NCI-H1048 (cell line): Measurements from ENCODE around the gene CHD8.
"Not testable (repeated sequence)": the region's sequence is repeated elsewhere in the genome, so short reads cannot be mapped to it uniquely, and the experiment has no call there.

Source experiments
- DNase-seq: peaks from one replicate; lab custom pipeline; 2025; lab: John Stamatoyannopoulos, UW

The CHD8 gene, protein sequence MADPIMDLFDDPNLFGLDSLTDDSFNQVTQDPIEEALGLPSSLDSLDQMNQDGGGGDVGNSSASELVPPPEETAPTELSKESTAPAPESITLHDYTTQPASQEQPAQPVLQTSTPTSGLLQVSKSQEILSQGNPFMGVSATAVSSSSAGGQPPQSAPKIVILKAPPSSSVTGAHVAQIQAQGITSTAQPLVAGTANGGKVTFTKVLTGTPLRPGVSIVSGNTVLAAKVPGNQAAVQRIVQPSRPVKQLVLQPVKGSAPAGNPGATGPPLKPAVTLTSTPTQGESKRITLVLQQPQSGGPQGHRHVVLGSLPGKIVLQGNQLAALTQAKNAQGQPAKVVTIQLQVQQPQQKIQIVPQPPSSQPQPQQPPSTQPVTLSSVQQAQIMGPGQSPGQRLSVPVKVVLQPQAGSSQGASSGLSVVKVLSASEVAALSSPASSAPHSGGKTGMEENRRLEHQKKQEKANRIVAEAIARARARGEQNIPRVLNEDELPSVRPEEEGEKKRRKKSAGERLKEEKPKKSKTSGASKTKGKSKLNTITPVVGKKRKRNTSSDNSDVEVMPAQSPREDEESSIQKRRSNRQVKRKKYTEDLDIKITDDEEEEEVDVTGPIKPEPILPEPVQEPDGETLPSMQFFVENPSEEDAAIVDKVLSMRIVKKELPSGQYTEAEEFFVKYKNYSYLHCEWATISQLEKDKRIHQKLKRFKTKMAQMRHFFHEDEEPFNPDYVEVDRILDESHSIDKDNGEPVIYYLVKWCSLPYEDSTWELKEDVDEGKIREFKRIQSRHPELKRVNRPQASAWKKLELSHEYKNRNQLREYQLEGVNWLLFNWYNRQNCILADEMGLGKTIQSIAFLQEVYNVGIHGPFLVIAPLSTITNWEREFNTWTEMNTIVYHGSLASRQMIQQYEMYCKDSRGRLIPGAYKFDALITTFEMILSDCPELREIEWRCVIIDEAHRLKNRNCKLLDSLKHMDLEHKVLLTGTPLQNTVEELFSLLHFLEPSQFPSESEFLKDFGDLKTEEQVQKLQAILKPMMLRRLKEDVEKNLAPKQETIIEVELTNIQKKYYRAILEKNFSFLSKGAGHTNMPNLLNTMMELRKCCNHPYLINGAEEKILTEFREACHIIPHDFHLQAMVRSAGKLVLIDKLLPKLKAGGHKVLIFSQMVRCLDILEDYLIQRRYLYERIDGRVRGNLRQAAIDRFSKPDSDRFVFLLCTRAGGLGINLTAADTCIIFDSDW (N-terminal part only)

DNA sequence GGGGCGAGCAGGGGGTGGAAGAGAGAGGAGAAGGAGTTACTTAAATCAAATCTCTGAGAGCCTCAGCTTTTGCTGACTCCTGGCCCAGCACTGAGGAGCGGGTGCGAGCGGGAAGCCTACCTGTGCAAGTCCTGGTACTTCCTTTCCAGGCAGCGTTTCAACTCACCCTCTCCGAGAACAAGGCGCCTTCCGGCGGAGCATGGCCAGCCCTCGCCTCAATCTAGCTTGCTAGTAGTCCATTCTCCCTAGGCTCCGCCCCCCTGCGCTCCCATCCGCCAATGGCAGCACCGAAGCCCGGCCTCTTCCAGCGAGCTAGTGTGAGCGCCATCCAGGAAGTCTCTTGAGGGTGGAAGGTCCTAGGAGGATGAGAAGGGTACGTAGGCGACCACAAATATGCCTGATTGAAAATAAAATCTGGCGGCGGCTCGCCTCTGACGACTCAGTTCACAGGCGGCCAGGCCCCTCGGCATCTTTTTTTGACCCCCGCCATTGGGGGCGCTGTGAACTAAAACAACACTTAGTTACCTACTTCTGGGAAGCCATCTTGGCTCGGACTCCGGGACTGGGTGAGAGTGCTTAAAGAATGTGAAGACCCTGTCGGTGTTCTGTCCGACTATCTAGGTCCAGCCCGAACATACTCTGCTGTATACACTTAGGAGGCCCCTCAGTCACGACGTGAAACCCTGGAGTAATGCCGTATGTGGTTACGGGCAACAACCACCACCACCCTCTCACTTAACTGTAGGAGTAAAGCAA, at the start of gene CHD8:
Gene CHD8, minus strand, starts transcription at position 212 of the 756 bp plus-strand sequence. CDS start 24,480 bp downstream, outside the sequence.
- DNase-seq: peak; percentile 99

DNA sequence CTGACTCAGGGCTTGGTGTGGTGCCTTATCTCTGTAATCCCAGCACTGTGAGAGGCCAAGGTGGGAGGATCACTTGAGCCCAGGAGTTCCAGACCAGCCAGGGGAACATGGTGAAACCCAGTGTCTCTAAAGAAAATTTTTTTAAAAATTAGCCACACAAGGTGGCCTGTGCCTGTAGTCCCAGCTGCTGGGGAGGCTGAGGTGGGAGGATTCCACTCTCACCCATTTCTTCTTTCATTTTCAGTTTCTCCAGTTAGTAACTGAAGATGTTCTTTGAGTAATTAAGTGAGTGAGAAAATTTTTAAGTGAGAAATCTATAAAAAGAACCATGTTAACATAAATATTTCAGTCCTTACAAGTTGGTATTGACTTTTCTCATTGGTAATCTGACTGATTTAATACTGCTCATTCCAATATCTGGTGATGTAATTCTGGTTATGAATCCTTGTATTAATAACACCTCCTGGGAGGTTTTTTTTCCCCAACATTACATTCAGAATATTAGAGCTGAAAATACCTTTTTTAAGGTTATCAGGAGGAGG, 49.2 kb upstream of the CHD8 start:
- DNase-seq: no peak

DNA sequence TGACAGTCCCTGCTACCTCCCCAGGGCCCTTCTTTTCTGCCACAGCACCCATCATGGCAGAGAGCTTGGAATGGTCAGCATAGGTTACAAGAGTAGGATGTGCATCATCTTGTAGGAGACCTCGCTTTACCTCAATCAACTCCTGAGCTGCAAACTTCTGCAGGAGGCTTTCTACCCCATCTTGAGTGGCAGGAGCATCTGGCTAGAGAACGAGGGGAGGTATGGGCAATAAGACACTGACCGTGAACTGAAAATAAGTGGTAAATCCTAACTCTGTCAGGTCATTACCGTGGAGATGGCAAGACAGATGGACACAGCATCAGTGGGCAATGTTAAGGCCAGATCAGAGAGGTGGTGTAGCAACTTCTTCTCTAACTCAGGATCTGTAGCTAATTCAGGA, 47.5 kb upstream of the CHD8 start:
- no peak for DNase-seq

DNA sequence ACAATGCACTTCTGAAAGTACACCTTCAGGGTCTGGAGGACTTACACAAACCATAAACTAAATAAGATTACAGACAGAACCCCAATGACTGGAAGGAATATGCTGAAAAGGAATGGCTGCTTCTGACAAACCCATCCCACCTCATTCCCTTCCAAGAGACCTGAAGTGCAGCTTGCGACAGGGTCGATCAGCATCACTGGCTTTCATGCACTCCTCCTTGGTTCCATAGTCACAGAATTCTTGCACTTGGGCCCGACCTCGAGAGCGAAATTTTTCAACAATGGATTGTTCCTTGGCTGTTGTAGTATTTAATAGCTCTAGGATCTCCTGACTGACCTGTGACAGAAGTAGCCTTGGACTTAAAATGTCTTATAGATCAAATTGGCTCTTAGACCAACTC, 45.6 kb upstream of the CHD8 start:
- no peak for DNase-seq

DNA sequence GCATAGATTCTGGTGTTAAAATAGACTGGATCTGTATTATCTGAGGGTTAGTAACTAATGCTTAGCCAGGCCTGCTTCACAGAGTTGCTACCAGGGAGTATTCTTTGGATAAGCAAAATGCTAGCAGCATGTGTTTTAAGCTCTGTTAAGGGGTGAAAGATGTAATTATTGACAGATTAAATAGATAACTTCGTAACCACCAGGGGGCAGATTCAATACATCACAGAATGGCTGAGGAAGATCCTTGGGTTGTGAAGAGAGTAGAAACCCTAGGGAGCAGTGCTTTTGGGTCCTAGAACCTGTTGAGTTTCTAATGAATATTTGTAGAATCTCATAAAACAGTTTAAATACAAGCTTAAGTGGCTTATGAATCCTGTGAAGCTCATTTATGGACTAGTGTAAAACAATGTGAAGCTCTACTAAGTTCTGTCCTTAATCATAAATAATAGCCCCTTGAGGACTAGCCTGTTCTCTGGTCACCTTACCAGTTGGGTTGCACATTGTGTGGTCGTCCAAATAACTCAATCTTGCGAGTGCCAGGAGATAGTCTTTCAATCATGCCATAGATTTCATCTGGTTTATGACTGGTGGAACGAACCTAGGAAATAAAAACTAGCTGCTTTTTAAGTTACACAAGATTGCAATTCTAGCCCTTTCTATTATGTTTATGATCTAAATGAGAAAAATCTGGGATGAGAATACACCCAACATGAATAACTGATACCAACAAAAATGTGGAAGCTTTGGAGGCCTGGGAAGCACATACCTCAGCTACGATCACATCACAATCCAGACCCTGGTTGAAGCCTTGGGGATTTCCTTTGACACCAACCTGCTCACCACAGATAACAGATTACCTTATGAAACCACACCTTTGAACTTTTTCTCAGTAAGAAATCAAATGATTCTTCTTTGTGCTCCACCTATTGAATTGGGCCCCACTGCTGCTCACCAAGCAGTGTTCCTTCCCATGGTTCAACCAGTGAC, 42.9 kb upstream of the CHD8 start:
- DNase-seq: no peak

DNA sequence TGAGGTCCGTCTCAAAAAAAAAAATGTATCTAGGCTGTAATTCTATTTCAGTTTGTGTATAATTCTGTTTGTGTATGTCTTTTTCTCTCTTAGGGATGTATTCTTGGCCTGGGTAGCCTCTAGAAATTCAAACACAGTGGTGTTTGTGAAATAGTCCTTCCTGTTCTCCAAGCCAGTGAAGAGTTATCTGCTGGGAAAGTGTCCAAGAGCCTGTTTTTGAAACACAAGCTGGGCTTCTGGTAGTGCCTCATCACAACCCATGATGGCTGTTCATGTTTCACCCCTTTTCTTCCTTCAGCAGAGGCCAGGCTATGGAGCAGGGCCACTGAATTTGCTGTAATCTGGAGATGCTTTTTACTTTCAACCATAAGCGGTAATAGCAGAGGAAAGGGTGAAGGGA, 40.5 kb upstream of the CHD8 start:
- no peak for DNase-seq

DNA sequence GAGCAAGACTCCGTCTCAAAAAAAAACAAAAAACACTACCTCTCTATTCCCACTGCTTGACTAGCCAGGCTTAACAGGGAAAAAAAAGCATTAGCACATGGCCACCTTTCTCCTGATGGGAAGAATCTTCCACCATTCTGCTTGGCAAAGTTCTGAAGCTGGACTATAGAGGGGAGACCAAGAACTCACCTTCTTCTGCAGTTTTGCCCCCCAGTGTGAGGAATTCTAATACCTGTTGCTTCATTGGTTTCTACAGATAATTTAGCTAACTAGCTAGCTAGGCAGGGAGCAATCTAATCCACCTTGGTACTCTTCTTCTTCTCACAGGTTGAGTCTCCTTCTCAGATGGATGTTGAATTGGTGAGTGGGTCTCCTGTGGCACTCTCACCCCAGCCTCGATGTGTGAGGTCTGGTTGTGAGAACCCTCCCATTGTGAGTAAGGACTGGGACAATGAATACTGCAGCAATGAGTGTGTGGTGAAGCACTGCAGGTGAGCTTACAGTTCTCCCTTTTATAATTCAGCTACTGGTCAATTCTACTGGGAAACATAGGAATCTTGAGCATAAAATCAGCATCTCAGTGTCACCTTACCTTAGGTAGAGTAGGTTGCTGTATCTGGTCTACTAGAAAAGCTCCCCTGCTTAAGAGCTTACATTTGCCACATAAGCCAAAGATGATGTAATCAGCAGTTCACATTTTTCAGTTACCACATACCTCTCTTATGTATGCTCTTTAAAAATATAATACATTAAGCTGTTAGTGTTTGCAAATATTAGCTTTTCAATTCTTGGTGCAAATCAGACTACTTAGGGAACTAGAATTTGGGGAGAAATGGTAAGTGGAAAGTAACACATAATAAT, 39.2 kb upstream of the CHD8 start:
- DNase-seq: no peak

DNA sequence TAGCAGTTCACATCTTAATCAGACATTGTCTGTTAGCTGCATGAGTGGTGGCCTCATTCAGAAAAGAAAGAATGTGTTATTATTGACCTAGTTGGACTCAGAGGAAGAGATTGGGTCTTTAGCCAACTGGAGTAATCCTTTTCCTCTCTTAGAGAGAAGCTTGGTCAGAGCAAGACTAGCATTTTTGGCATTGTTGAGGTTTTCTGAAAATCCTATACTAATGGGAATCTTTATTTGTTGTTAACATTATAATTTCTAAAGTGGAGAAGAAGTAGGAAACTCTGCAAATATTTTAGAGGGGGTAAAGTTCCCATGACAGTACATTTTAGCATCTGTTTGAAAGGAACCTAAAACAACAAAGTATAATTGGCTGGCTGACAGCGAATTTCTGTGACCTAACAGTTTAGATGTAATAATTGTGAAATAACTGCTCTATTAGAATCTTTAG, 30.7 kb upstream of the CHD8 start:
- no peak for DNase-seq

DNA sequence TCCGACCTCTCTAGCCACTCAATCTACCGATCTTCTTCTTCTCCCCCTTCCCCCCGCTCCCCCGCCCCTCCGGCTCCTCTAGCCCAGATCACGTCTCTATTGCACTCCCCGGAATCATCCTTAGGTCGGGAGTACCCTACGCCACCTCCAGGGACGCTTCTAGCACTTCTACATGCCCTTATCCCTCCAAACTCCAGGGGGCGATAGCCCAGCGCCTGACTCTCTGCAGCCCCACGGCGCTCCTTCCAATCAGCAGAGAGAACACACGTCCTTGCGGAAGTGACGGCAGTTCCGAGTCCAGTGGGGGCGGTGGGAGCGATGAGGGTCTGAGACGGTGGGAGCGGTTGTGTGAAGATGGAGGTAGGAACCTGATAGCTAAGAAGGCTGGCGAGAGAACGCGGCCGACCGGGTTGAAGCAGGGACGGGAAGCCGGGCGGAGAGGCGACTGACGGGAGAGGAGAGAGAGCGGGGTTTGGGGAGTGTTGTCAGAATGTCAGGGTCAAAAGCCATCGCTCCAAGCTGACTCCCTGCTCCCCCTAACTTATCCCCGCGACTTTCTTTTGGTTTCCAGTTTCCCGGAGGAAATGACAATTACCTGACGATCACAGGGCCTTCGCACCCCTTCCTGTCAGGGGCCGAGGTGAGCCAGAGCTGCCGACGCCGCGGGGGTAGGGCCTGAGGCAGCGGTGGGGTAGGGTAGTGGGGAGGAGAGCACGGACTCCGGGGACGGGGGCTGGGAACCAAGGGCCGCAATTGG, 21.2 kb upstream of the CHD8 start, which contains the start of the genes RAB2B and TOX4:
Gene RAB2B, minus strand, starts transcription at position 35 of the 757 bp plus-strand sequence. CDS start 87 bp downstream, outside the sequence.
Gene TOX4, plus strand, starts transcription at position 271 of the 757 bp plus-strand sequence. Its CDS starts 84 bp downstream, at position 355.
- DNase-seq: peak; percentile 90

DNA sequence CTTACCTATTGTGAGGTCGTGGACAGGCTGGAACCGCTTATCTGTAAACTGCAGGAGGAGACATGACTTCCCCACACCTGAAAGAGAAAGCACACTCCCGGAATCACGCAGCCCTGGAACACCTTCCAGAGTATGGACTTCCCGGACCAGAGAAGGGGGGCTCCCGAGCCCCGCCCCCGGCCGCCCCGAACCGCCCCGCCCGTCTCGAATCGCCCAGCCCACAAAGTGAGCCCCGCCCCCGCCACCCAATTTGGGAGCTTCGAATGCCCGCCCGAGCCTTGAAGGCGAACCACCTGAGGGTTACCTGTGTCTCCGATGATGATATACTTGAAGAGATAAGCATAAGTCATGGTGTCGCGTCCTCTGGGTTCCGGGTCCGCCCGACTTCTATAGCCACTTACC, 20.6 kb upstream of the CHD8 start:
- DNase-seq: peak; percentile 62

DNA sequence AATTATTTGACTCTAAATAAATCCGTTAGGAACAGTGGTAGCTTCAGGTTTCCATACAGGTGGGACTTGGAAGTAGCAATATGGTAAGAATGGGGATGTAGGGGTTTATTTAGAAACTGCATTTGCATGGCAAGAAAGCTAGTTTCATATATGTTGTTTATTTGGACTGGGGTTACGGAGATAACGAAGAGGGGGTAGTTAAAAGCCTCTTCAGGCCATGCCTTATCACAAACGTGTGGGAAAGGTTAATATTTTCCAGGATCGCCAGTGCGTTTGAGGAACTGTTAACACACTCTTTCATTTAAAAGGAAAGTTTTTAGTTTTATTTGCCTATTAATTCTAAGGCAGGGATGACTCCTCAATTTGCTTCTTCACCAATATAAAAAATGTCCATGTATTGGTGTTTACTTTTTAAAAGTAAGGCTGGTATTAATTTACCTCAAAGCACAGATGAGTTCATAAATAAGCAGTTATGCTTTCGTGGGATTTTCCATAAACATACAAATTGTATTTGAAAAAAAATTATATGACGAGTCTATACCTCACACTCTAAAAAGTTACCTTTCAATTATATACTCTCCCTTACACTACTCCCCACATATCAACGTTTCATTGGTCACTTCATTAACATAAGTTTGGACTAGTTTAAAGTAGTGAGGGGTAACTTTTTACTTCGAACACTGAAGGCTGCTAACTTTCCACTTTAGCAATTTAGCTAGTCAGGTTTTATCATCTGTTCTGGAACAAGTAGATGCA, 20.0 kb upstream of the CHD8 start:
- DNase-seq: no peak

DNA sequence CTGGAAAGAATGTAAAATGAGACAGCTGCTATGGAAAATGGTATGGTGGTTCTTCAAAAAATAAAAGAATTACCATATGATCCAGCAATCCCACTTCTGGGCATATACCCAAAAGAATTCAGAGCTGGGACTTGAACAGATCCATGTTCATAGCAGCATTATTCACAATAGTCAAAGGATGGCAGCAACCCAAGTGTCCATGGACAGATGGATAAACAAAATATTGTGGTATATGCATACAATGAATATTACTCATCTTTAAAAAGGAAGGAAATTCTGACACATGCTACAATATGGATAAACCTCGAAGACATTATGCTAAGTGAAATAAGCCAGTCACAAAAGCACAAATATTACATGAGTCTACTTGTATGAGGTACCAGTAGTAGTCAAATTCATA, 11.7 kb upstream of the CHD8 start:
- DNase-seq: no peak

DNA sequence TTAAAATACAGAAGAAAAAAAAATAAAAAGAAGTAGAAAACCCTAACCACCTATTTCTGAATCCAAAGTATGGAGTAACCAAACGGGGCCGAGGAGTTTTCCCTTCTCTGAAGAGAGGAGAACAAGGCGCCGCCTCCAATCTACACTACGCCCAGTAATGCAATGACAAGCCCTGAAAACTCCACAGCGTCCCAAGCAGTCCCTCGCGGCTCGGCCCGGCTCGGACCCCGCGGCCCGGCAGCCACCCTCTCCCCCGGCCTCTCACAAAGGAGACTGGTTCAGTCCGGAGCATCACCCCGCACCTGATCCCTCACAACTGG, 371 bp downstream of the CHD8 start:
- no peak for DNase-seq

DNA sequence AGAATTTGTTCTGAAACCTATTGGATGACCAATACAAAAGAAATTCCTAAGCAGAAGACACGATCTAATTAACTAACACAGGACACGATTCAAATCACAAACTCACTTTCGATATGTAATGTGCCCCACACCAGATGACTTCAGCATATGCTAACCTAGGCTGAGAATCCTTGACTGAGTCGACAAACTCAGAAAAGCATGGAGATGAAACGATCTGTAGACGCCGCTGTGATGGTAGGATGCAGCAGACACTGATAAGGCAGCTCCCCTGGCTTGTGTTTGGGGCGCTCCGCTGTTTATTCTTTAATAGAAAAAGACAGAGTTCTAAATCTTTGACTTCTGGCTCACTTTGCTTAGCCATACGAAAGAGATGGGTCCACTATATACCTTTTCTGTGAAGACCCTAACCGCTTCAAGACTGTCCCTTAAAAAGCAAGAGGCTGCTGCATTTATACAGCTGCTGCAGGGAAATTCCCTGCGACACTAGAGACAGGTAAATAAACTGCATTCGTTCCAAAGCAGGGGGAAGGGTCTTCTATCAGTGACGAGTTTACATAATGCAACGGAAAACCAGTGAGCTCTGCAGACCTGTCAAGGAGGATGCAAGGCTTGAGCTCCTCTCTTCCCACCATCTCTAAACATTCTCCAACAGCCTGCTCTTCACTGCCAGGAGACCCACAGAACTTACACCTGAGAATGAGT, 929 bp downstream of the CHD8 start:
- no peak for DNase-seq

DNA sequence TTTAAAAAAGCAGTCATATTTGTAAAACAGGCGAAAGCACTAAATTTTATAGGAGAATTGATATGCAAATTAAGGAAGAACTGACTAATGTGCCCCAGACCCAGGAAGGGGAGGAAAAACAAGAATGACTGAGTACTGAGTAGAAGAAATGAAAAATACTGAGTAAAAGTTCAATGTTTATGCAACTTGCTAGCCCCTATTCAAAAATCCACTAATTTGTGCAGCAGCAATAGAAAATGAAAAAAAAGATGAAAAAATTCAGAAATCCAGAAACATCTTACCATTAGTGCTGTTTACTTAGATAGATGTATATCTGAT, 6.1 kb downstream of the CHD8 start:
- no peak for DNase-seq

DNA sequence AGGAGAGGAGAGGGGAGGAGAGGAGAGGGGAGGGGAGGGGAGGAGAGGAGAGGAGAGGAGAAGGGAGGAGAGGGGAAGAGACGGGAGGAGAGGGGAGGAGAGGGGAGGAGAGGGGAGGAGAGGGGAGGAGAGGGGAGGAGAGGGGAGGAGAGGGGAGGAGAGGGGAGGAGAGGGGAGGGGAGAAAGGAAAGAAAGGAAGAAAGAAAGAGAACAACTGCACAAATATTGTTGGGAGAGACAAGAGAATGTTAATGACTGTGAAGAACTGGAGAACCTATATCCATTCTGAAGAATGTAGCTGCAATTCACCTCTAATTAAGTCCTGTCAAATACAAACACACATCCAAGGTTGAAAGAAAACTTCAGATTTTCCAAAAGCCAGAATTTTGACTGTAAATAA, 13.3 kb downstream of the CHD8 start:
- not testable (repeated sequence) for DNase-seq

DNA sequence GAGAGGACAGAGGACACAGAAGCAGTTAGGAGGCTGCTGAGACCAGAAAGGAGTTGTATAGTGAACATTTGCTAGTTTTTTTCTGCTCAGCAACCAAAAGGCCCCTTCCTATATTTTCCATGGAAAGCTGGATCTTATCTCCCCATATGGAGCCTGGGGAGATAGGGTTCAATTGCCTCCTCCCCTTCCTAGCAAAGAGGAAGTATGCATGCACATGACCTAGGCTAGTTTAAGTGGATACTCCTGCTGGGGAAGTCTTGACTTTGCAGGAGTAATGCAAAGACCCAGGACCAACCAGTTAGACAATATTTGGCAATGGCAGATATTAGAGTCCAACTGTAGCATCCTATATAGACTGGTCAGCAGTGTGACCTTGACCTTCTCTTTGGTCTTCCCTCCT, 15.1 kb downstream of the CHD8 start:
- no peak for DNase-seq
